Endodermal cell (in vitro differentiated cells): ENCODE results near the gene CACNA1D. TPM values are rescaled to one million over a fixed set of nuclear protein-coding genes. Genes with fewer than 3 reads are reported as not detected.

Experiments
- DNase-seq: peaks from one replicate; pipeline ENCODE4 v3.0.0-alpha.2; 2017
- H3K27ac ChIP-seq: 2 replicates; pipeline ENCODE4 v1.5.1; 2013; ENCODE audit warnings: mild to moderate bottlenecking, low read depth, low read length, moderate library complexity
- H3K27me3 ChIP-seq: 2 replicates; pipeline ENCODE4 v1.6.1; 2013; ENCODE audit warnings: mild to moderate bottlenecking, low read length, moderate library complexity; ENCODE audit not compliant: insufficient read depth, control insufficient read depth, poor library complexity, severe bottlenecking
- H3K36me3 ChIP-seq: 2 replicates; pipeline ENCODE4 v1.7.0; 2013; ENCODE audit warnings: mild to moderate bottlenecking, low read length, moderate library complexity; ENCODE audit not compliant: control insufficient read depth, insufficient read depth
- H3K4me1 ChIP-seq: one replicate; pipeline ENCODE4 v1.7.0; 2013; ENCODE audit warnings: low read length; ENCODE audit not compliant: control insufficient read depth, insufficient read depth
- H3K4me3 ChIP-seq: 2 replicates; pipeline ENCODE4 v1.5.1; 2013; ENCODE audit warnings: mild to moderate bottlenecking, low read length, moderate library complexity
- H3K9ac ChIP-seq: 2 replicates; pipeline ENCODE4 v1.6.1; 2013; ENCODE audit warnings: mild to moderate bottlenecking, low read length, moderate library complexity; ENCODE audit not compliant: poor library complexity, severe bottlenecking; ENCODE audit errors: extremely low read depth
- H3K9me3 ChIP-seq: 2 replicates; pipeline ENCODE4 v1.6.1; 2013; ENCODE audit warnings: mild to moderate bottlenecking, low read length, moderate library complexity; ENCODE audit not compliant: control insufficient read depth
- H3K27ac Mint-ChIP-seq: 2 replicates; pipeline ENCODE4 v1.8.0; 2020; ENCODE audit warnings: mixed read lengths
- H3K27me3 Mint-ChIP-seq: 2 replicates; pipeline ENCODE4 v1.8.0; 2021; ENCODE audit warnings: mild to moderate bottlenecking, mixed read lengths; ENCODE audit not compliant: insufficient read depth
- H3K36me3 Mint-ChIP-seq: 2 replicates; pipeline ENCODE4 v1.8.0; 2020; ENCODE audit warnings: low read depth, mixed read lengths
- H3K4me1 Mint-ChIP-seq: 2 replicates; pipeline ENCODE4 v1.8.0; 2020; ENCODE audit warnings: mixed read lengths
- H3K4me3 Mint-ChIP-seq: 2 replicates; pipeline ENCODE4 v1.8.0; 2020; ENCODE audit warnings: mild to moderate bottlenecking, moderate library complexity, mixed read lengths
- H3K9me3 Mint-ChIP-seq: 2 replicates; pipeline ENCODE4 v1.8.0; 2020; ENCODE audit warnings: mild to moderate bottlenecking, mixed read lengths
- CTCF ChIP-seq: fragments of 200-600 bp; sonication (generic); conservative IDR thresholded peaks from 2 replicates; pipeline ENCODE4 v1.5.0; 2021; ENCODE audit warnings: antibody characterized with exemption, mild to moderate bottlenecking
- WGBS, 2 experiments: methylation state at CpG; one replicate each; pipeline versions ENCODE4 v1.1.5 to v1.1.7; 2013; ENCODE audit warnings: missing lambda C conversion rate in 2 of 2, mixed read lengths in 1 of 2; ENCODE audit not compliant: insufficient coverage in 1 of 2, insufficient read length in 1 of 2; 5-methylcytosine and 5-hydroxymethylcytosine counted together
- total RNA-seq, 2 donors: library from RNA; stranded (reverse); fragmentation: NEBNext Ultra II Directional in 1 of 2; extraction: Animal tissue kit (Norgen Biotek cat#: 25700) in 1 of 2; gene quantifications; 2 replicates in 1 of 2; 3 replicates in 1 of 2; pipeline ENCODE4 v1.2.1, GENCODE V29; 2021

The CACNA1D gene
- total RNA-seq, 2 donors from 2014 or later: 2.2 to 3.8 TPM

DNA sequence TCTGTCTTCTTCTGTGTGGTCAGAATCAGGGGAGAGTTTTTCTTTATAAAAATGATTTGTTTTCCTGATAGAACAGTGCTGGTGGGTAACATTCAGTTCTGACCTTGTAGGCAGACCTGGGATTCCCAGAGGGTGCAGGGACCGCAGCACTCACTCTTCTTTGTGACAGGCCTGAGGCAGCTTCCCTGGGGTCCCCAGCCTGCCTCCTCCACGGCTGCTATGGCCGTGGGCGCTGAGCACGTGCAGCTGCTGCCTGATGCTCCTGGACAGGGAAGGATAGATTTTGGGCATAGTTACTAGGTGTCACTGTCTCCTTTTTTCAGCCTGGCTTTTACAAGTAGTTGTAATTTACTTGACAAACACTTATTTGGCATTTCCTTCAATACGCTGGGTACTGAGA, 39.1 kb downstream of the CACNA1D start:
- no peaks in the 10 kb centered on the region for H3K9me3 Mint-ChIP-seq
- peaks cover 9% of the 10 kb centered on the region for H3K27me3 ChIP-seq
- H3K9ac ChIP-seq: no peak overlapping the region
- H3K4me3 Mint-ChIP-seq: no peak overlapping the region
- 87 to 90% methylated on average over 5 to 6 of the region's 6 CpGs for WGBS, 2 experiments
- peaks cover 49% of the 10 kb centered on the region for H3K27me3 Mint-ChIP-seq
- TF ChIP-seq CTCF: no peak
- no peaks in the 10 kb centered on the region for H3K9me3 ChIP-seq
- no peak overlapping the region for H3K27ac ChIP-seq
- no peak overlapping the region for H3K27ac Mint-ChIP-seq
- no peaks in the 10 kb centered on the region for H3K36me3 ChIP-seq
- peaks cover 25% of the 10 kb centered on the region for H3K4me1 Mint-ChIP-seq
- no peaks in the 10 kb centered on the region for H3K4me1 ChIP-seq
- no peak for DNase-seq
- no peak overlapping the region for H3K4me3 ChIP-seq
- H3K36me3 Mint-ChIP-seq: no peaks in the 10 kb centered on the region

- 90 to 94% methylated on average over 6 to 9 of the region's 9 CpGs for WGBS, 2 experiments
- H3K9me3 Mint-ChIP-seq: no peaks in the 10 kb centered on the region
- Histone ChIP-seq H3K4me1 (no peaks in the 10 kb centered on the region), H3K27ac (no peak overlapping the region), H3K9ac (no peak overlapping the region), H3K36me3 (no peaks in the 10 kb centered on the region), H3K4me3 (no peak overlapping the region), H3K9me3 (no peaks in the 10 kb centered on the region), H3K27me3 (peaks cover 6% of the 10 kb centered on the region)
- no peak for TF ChIP-seq CTCF
- peaks cover 46% of the 10 kb centered on the region for H3K27me3 Mint-ChIP-seq
- H3K27ac Mint-ChIP-seq: no peak overlapping the region
- DNase-seq: no peak
- no peak overlapping the region for H3K4me3 Mint-ChIP-seq
- H3K4me1 Mint-ChIP-seq: peaks cover 25% of the 10 kb centered on the region
- no peaks in the 10 kb centered on the region for H3K36me3 Mint-ChIP-seq
These were observed 39.8 kb downstream of the CACNA1D start for GRCh38 chr3:53534216-53534615.

GRCh38 chr3:53534676-53535400, 40.4 kb downstream of the CACNA1D start:
- 85 to 87% methylated on average over 8 to 13 of the region's 13 CpGs for WGBS, 2 experiments
- Histone ChIP-seq H3K9ac (no peak overlapping the region), H3K27me3 (peaks cover 4% of the 10 kb centered on the region), H3K4me1 (no peaks in the 10 kb centered on the region), H3K4me3 (no peak overlapping the region), H3K9me3 (no peaks in the 10 kb centered on the region), H3K27ac (no peak overlapping the region), H3K36me3 (no peaks in the 10 kb centered on the region)
- Mint-ChIP-seq H3K27me3 (peaks cover 42% of the 10 kb centered on the region), H3K4me1 (peaks cover 25% of the 10 kb centered on the region), H3K9me3 (no peaks in the 10 kb centered on the region), H3K4me3 (no peak overlapping the region), H3K36me3 (no peaks in the 10 kb centered on the region), H3K27ac (no peak overlapping the region)
- no peak for TF ChIP-seq CTCF
- no peak for DNase-seq
